CD4-positive, alpha-beta T cell treated with Interleukin-21 for 1 hour (primary cell): Measurements from ENCODE around the gene FAF1.
"Not testable (repeated sequence)": the region's sequence is repeated elsewhere in the genome, so short reads cannot be mapped to it uniquely, and the experiment has no call there.

ENCODE experiments used
- DNase-seq: peaks from one replicate; pipeline ENCODE4 v3.0.0-alpha.2; 2020

Gene FAF1

GRCh38 chr1:50952566-50952965, 7.5 kb downstream of the FAF1 start:
- DNase-seq, result not testable (repeated sequence)

- DNase-seq, result no peak
These were observed 9.7 kb downstream of the FAF1 start for GRCh38 chr1:50950396-50950795.

- no peak for DNase-seq
These were observed 10.6 kb downstream of the FAF1 start for GRCh38 chr1:50949286-50949982.

- DNase-seq, result no peak
These were observed 17.7 kb downstream of the FAF1 start for GRCh38 chr1:50942334-50942733.

- DNase-seq, result no peak
These were observed 19.8 kb downstream of the FAF1 start for GRCh38 chr1:50940291-50940690.

- DNase-seq, result no peak
These were observed 23.7 kb downstream of the FAF1 start for GRCh38 chr1:50936321-50936720.

GRCh38 chr1:50935276-50935675, 24.8 kb downstream of the FAF1 start:
- not testable (repeated sequence) for DNase-seq

- no peak for DNase-seq
These were observed 25.2 kb downstream of the FAF1 start for GRCh38 chr1:50934838-50935237.

GRCh38 chr1:50933770-50934169, 26.3 kb downstream of the FAF1 start:
- DNase-seq, result not testable (repeated sequence)

- not testable (repeated sequence) for DNase-seq
These were observed 28.0 kb downstream of the FAF1 start for GRCh38 chr1:50932043-50932442.

GRCh38 chr1:50930965-50931737, 28.9 kb downstream of the FAF1 start:
- no peak for DNase-seq

GRCh38 chr1:50930193-50930592, 29.9 kb downstream of the FAF1 start:
- DNase-seq, result no peak

- peak; percentile 25 for DNase-seq
These were observed 30.6 kb downstream of the FAF1 start for GRCh38 chr1:50929376-50929958.

- DNase-seq, result no peak
These were observed 36.5 kb downstream of the FAF1 start for GRCh38 chr1:50923564-50923963.

GRCh38 chr1:50921029-50921428, 39.0 kb downstream of the FAF1 start:
- no peak for DNase-seq

GRCh38 chr1:50920409-50920808, 39.7 kb downstream of the FAF1 start:
- DNase-seq, result no peak

GRCh38 chr1:50917138-50918137, 42.6 kb downstream of the FAF1 start:
- no peak for DNase-seq

GRCh38 chr1:50915621-50916020, 44.4 kb downstream of the FAF1 start:
- no peak for DNase-seq

GRCh38 chr1:50913954-50914353, 46.1 kb downstream of the FAF1 start:
- no peak for DNase-seq

GRCh38 chr1:50910356-50910755, 49.7 kb downstream of the FAF1 start:
- not testable (repeated sequence) for DNase-seq

GRCh38 chr1:50907610-50908009, 52.5 kb downstream of the FAF1 start:
- not testable (repeated sequence) for DNase-seq

- not testable (repeated sequence) for DNase-seq
These were observed 54.0 kb downstream of the FAF1 start for GRCh38 chr1:50906050-50906449.

- DNase-seq, result no peak
These were observed 57.6 kb downstream of the FAF1 start for GRCh38 chr1:50902419-50902818.
